GM12864 (cell line): ENCODE results near the gene ANKS3.
"Not testable (repeated sequence)": the region's sequence is repeated elsewhere in the genome, so short reads cannot be mapped to it uniquely, and the experiment has no call there.

Source experiments
- DNase-seq: peaks from one replicate; pipeline ENCODE4 v3.0.0-alpha.2; 2011; ENCODE audit warnings: low read depth
- H3K4me3 ChIP-seq: 2 replicates; pipeline ENCODE4 v1.5.1; 2011; ENCODE audit warnings: mild to moderate bottlenecking, low read depth, low read length, control low read depth
- TF ChIP-seq, protein P1 (sequence below): IDR thresholded peaks from 2 replicates; pipeline ENCODE4 v1.5.1; 2011; ENCODE audit warnings: low read depth, mild to moderate bottlenecking, moderate library complexity, low read length, control low read depth, inconsistent platforms; ENCODE audit errors: missing control alignments

ANKS3 gene

GRCh38 chr16:4651827-4652226, 82.2 kb downstream of the ANKS3 start:
- DNase-seq, result no peak
- TF ChIP-seq, protein P1, sequence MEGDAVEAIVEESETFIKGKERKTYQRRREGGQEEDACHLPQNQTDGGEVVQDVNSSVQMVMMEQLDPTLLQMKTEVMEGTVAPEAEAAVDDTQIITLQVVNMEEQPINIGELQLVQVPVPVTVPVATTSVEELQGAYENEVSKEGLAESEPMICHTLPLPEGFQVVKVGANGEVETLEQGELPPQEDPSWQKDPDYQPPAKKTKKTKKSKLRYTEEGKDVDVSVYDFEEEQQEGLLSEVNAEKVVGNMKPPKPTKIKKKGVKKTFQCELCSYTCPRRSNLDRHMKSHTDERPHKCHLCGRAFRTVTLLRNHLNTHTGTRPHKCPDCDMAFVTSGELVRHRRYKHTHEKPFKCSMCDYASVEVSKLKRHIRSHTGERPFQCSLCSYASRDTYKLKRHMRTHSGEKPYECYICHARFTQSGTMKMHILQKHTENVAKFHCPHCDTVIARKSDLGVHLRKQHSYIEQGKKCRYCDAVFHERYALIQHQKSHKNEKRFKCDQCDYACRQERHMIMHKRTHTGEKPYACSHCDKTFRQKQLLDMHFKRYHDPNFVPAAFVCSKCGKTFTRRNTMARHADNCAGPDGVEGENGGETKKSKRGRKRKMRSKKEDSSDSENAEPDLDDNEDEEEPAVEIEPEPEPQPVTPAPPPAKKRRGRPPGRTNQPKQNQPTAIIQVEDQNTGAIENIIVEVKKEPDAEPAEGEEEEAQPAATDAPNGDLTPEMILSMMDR, result no peak
- H3K4me3 ChIP-seq, result no peak overlapping the region

DNA sequence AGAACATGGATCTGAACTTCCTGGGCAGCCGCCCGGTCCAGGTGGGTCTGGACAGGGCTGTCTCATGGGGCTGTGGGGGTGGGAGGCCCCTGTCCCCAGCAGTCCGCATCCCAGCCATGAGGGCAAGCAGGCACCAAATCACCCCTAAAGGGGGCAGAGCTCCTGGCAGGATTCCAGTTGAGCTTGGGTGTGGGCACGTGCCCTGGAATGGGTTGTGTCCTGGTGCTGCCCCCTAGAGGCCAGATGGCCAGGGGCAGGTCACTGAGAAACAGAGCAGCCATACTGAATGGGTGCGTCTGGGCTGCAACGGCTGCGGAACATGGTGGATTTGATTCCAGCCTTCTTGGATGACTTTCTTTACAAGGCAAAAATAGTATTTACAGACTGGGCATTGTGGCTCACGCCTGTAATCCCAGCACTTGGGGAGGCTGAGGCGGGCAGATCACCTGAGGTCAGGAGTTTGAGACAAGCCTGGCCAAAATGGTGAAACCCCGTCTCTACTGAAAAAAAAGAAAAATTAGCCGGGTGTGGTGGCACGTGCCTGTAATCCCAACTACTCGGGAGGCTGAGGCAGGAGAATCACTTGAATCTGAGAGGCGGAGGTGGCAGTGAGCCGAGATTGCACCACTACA, 83.5 kb downstream of the ANKS3 start:
- TF ChIP-seq, protein P1, result peak; percentile 88

DNA sequence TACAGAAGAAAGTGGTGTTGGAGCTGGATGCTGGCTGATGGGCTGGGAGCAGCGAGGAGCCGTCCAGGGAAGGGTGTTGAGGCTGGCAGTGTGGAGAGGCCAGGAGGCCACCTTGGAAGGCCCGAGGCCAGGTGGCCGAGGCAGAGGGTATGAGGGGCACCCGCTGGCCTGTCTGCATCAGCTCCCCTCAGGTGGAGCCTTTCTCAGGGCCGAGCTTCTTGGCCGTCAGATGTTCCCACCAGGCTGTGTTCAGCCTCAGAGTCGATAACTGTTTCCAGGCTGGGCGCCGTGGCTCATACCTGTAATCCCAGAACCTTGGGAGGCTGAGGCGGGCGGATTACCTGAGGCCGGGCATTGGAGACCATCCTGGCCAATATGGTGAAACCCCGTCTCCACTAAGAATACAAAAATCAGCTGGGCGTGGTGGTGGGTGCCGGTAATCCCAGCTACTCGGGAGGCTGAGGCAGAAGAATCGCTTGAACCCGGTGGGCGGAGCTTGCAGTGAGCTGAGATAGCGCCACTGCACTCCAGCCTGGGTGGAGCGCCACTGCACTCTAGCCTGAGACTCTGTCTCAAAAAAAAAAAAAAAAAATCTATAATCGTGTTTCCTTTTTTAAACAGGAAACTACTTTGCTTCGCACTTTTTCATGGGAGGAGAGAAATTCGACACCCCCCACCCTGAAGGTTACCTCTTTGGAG, 84.2 kb downstream of the ANKS3 start:
- H3K4me3 ChIP-seq, result no peak overlapping the region
- TF ChIP-seq, protein P1, result no peak
- no peak for DNase-seq

More for the DNA sequence above, 83.5 kb downstream of the ANKS3 start:
- not testable (repeated sequence) for H3K4me3 ChIP-seq, DNase-seq

DNA sequence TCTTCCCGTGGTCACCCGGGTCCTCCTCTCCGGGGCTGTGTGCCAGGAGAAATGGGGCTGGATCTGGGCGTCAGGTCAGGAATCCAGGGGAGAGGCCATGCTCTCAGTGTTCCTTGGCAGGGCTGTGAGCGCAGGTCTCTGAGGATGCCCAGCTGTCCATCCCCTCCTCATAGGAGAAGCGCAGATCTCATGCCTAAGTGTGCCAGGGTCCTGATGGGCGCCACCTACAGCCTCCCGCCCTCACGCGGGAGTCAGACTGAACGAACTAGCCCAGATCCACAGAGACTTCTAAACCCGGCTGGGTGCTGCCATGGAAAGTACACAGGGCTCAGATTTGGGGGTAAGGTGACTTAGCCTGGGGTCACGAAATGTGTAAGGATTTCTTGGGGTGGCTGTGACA, 85.2 kb downstream of the ANKS3 start:
- H3K4me3 ChIP-seq, result no peak overlapping the region
- DNase-seq, result no peak
- TF ChIP-seq, protein P1, result no peak

DNA sequence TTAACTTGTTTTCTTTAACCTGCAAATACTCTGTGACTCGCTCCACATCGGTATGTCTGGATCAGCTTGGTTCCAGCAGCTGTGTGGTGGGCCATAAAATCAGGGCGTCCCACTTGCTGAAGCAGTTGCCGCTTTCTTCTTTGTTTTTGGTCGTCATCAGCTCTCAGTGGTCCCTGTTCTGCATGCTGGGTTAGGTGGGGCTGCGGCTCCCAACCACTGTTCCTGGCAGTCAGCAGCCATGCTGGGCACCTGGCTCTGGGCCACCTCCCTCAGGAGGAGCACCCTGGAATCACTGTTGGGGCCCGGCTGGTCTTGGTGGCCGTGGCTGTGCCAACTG, 86.5 kb downstream of the ANKS3 start:
- TF ChIP-seq, protein P1, result no peak
- no peak overlapping the region for H3K4me3 ChIP-seq
- DNase-seq, result no peak

- DNase-seq, result no peak
- TF ChIP-seq, protein P1, result no peak
These were observed 87.1 kb downstream of the ANKS3 start for GRCh38 chr16:4646773-4647643.

More at GRCh38 chr16:4646773-4647643, 87.1 kb downstream of the ANKS3 start:
- H3K4me3 ChIP-seq, result no peak overlapping the region
